Activated CD8-positive, alpha-beta memory T cell treated with anti-CD3 and anti-CD28 coated beads for 1 hour (primary cell): ENCODE results near the gene POLD2.
A peak's percentile ranks its signal among the peaks of the same experiment; 100 is the strongest.
"Not testable (repeated sequence)": the region's sequence is repeated elsewhere in the genome, so short reads cannot be mapped to it uniquely, and the experiment has no call there.

Source experiments
- DNase-seq, 2 donors: peaks; one replicate each; pipeline ENCODE4 v3.0.0-alpha.2; 2020; ENCODE audit warnings: low read depth in 1 of 2; ENCODE audit errors: extremely low read depth in 1 of 2

Gene POLD2

DNA sequence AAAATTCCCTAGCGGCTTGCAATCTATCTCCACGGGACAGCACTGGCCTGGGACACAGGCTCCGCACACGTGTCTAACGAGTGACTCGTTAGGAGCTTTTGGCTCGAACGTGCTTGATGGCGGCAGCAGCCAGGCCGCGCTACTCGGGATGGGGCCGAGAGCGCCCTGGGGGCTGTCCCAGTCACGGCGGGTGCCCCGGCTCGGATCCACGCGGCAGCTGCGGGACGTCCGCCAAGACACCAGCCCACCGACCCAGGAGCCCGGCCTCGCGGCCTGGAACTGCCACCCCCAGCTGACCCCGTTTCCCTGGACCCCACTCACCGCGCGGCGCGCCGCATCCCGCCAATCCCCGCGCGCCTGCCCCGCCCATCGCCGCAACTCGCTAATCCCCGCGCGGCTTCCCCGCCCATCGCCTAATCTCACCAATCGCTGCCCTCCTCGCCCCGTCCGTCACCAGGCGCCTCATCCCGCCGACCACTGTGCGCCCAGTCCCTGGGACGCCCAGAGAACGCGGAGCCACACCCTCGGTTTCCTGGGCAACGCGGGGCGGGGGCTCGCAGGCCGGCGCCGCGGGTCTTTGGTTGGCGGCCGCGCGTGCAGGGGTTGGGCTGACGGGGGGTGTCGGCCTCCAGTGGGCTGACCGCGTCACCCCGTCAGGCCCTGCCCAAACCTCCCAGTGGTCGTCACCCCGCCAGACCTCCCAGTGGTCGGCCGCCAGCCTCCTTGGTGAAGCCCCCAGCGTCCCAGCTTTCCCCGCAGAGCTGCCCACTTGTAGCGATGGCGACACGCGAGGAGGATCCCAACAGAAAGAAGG lies at the start of gene POLD2:
Gene POLD2 (minus strand): TSS at position 359 of the 814 bp plus-strand sequence. CDS start 1,495 bp downstream, outside the sequence.
- DNase-seq, result peak; percentile 93 to 94

- no peak for DNase-seq
Observed at GRCh38 chr7:44172803-44173424, 49.6 kb upstream of the POLD2 start.

DNA sequence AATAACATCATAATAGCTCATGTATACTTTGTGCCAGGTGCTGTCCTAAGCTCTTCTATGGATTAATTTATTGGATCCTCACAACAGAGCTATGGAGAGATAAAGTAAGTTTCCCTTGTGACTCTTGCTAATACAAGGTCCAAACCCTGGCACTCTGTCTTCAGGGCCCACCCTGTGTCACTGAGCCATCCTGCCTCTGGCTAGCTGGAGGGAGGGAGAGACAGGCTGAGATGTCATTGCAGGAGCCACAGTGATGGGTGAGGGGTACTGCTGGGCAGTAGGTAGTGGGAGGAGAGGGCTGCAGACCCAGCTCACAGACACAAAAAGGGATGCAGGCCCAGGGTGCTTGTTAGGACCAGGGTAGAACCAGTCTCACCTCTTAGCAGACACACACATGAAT lies 49.0 kb upstream of the POLD2 start:
- DNase-seq, result no peak

DNA sequence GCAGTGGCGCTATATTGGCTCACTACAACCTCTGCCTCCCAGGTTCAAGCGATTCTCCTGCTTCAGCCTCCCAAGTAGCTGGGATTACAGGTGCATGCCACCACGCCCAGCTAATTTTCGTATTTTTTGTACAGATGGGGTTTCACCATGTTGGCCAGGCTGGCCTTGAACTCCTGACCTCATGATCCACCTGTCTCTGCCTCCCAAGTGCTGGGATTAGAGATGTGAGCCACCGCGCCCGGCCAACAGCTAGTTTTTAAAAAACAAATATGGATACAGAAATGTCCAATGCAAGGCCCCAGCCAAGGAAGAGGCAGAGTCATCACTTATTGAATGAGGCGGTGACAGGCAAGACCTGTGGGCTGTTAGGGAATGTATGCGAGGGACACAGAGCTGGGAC lies 48.6 kb upstream of the POLD2 start:
- DNase-seq, result not testable (repeated sequence)

DNA sequence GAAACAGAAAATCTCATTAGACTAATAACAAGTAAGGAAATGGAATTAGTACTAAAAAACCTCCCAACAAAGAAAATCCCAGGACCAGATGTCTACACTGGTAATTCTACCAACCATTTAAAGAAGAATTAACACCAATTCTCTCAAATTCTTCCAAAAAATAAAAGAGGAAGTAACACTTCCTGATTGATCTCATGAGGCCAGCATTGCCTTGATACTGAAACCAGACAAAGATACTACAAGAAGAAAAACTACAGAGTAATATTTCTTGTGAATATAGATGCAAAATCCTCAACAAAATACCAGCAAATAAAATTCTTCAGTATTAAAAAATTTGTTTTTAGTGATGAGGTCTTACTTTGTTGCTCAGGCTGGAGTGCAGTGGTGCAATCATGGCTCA lies 44.6 kb upstream of the POLD2 start:
- no peak for DNase-seq

DNA sequence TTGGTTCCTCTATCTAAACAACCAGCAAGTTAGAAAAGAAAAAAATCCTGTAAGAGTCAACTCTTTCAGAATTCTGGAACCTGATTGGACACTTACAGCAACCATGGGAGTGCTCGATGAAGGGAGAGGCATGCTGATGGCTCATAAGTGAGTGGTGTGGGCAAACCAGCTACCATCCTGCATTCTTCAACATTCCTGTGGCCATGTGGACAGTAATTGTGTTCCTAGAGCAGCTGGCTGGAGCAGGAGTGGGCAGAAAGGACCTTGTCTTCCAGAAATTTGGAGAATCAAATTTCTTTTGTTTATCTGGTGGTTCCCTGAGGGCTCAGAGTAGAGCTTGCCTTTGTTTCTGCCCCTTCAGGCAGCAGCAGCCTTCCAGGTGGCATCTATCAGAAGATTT lies 40.2 kb upstream of the POLD2 start:
- DNase-seq, result no peak

GRCh38 chr7:44162785-44163395 lies 39.5 kb upstream of the POLD2 start:
- no peak for DNase-seq

DNA sequence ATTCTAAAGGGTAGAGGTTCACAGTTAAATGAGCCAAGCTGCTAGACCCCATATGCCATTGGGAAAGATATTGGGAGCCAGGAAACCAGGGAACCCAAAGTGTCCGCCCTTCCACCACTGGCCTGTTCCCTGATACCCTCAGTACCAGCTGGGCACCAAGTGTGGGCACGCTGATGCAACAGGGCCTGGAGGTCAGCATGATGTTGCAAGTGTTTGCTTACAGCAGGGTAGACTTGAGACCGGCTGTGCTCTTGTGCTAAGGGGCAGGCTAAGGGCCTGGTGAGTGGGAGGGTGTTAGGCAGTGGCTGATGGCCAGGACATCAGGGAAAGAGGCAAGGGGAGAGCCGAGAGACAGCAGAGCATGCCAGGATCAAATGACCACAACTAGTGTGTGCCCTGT lies 38.8 kb upstream of the POLD2 start:
- no peak for DNase-seq

- DNase-seq, result no peak
Observed at GRCh38 chr7:44161371-44161770, 38.0 kb upstream of the POLD2 start.

DNA sequence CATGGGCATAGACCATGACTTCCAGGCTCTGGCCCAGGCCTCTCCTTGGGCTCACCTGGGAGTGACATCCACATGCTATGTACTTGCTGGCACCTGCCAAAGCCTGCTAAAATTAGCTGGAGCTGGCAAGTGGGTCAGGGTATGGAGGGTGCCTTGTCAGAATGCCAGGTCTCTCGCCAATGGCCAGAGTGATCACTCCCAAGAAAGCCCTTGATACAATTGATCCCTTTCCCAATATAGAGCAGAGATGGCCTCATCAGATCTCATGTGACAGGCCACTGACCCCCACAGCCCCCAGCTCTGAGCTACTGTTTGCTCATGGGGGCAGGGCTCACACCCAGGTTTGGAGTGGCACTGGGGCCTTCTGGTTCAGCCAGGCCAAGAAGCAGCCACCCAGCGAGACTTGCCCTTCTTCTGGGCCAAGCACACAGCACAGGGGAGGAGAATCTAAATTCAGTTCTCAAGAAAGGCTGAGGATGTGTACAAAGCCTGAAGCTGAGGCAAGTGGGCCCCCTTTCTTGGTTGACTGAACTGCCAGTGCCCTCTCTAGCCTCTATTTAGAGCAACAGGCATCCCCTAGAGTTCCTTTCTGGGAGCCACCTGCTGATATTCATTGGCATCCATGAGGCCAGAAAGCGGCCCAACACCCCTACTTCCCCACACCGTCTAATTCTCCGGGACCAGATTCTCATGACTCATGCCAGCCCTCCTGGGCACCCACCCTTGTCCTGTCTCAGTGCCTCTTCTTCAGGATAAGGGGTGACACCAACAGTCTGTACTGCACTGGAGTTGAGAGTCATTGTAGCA lies 36.7 kb upstream of the POLD2 start:
- DNase-seq, result no peak

- no peak for DNase-seq
Observed at GRCh38 chr7:44158873-44159631, 35.7 kb upstream of the POLD2 start.

GRCh38 chr7:44158096-44158872 lies 34.9 kb upstream of the POLD2 start:
- DNase-seq, result no peak

DNA sequence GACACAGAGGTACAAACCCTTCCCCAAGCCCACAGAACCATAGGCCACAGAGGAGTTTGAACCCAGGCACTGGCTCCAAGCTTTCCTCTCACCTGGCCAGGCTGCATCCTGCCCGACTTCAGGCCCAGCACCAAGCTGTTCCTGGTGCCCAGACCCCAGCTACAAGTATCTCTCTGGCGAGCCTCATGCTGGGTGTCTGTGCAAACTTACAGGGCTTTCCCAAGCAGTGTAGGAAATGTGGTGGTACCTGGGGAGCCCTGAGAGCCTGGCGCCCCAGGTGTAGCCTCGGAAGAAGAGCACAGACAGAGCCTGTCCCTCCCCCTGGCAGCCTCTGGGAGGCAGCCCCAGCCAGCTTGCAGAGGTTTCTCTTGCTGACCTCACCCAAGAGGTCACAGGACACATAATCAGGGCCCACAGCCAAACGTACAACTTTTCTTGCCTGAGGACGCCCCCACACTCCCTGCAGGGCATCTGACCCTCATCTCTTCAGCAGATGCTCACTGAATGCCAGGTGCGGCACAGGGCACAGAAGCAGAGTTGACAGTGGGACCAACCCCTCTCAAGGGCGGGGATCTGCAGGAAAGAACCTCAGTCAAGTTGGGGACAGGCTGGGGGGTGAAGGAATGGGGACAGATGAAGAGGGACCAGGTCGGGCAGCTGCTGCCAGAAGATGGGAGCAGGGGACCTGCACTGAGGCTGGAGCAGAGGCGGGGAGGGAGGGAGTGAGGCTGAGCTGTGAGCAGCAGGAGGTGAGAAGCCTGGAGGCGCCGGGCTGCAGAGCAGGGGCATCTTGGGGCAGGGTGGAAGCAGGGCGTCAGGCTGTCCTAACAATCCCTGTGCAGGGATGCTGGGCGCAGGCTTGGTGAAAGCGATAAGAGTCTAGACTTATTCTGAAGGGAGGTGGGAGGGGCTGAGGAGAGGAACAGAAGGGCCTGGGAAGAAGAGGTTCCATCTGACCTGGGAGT lies 34.0 kb upstream of the POLD2 start:
- DNase-seq, result no peak

DNA sequence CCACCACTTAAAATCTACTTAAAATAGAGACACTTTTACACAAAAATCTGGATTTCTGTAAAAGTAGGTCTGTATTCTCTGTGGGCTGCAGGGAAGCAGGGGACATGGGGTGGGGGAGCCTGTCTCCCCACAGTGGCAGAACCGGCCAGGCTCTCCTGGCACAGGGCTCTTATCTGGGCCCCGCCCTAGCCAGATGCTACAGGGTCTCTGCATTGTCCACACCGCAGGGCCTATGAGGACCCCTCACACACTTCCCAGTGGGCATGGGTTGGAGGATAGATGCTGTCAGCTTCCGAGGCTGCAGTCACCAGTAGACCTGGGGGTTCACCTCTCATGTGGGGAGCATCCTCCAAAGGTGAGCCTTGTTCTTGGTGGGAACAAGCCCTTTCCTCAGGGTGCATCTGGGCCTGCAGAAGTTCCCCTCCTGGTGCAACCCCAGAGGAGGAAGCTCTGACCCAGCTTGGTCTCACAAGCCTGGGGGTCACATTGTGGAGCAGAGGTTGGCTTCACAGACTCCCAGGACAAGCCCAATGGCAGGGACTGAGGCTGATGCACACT lies 33.2 kb upstream of the POLD2 start:
- DNase-seq, result no peak

GRCh38 chr7:44155191-44156185 lies 32.1 kb upstream of the POLD2 start:
- no peak for DNase-seq

DNA sequence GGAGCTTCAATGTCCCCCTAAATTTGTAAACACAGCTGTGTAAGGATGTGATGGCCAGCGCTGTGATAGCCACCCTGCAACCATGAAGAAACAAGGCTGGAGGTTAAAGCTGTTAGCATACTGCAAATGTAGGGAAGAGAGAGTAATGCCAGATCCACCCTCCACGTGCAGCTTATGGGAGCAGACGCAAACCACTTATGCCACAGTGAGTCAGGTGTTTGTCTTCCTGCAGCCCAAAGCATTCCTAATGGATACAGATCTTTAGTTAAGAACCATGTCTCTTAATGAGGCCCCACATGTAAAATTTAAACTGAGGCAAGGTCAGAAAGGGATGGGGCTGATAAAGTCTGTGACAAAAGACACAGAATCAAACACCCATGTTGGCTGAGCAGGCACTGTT lies 31.4 kb upstream of the POLD2 start:
- no peak for DNase-seq

DNA sequence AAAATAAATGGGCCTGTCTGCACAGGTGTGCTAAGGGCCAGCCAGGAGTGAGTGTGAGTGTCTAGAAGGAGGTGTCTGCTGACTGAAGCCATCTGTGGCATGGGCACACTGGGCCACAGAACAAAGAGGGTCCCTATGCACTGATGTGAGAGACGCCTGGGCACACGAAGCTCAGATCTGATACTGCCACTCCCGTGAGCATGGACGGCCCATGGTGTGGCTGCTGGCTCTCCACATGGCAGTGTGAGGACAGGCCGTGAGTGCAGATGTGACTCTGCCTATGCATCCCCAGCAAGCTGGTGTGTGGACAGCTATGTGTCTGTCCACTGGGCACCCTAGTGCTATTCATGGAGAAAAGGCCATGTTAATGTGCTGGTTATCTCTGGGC lies 30.6 kb upstream of the POLD2 start:
- DNase-seq, result no peak
